Occipital lobe (tissue), 2 donors: ENCODE measurements around the gene ADGRD2. TPM values are rescaled to one million over a fixed set of nuclear protein-coding genes. Genes with fewer than 3 reads are reported as not detected.

Source experiments
- DNase-seq: peaks from one replicate; lab custom pipeline; 2025; lab: John Stamatoyannopoulos, UW
- total RNA-seq: library from RNA; depleted of rRNA; stranded (reverse); fragments of >200 nt; gene quantifications from one replicate; pipeline ENCODE4 v1.2.3, GENCODE V29; 2014

The ADGRD2 gene
- total RNA-seq, 1 donor from 2014 or later, result not detected

DNA sequence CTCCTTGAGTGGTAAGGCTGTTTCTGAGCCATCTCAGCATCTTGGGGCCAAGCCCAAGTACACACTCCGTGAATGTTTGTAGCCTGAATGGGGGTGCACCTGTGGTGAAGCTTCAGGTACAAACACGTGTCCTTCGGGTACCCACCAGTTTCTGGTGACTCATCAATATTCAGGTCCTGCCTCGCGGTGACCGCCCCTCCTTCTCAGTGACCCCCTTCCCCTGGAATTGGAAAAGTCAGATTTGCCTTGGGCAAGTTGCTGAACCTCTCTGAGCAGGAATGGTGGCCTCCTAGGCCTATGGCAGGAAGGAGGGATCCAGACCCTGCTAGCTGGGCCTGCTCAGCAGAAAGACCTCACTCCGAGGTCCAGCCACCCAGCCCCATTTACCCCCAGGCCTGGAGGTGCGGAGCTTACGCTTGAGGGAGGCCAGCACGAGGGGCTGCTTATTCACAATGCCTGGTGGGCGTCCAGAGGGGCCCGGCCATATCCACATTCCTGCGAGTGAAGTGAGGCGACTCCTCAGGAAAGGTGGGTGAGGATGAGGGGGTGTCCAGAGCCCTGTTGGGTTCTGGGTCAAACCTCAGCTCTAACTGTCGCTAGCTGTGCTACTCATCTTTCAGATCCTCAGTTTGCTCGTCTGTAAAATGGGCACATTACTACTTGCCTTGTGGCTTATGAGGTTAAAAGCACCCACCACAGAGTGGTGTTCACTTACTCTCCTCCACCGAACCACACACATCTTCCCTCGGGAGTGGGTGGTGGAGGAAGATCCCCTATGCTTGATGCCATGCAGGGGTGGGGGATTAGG lies 7.0 kb downstream of the ADGRD2 start:
- no peak for DNase-seq

DNA sequence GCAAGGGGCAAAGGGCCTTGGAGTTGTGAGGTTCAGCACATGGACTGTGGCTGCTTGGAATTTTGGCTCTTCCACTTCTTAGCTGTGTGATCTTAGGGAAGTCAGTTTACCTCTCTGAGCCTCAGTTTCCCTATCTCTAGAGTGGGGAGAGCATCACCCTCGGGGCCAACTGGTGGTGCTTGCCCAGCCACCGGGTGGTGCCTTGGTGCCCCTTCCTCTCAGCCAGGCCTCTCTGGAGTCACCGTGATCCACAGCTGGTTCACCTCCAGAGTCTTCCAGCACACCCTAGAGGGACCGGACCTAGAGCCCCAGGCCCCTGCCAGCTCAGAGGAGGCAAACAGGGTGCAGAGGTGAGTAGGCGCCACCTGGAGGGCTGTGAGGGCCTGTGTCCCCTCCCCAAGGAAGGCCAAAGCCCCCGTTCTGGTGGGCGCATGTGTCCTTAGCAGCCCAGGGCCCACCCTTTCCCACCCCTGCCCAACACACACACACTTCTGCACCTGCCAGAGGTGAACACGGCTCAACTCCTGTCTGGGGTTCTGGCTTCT lies 7.7 kb downstream of the ADGRD2 start:
- DNase-seq, result no peak

GRCh38 chr9:124458441-124458840 lies 8.2 kb downstream of the ADGRD2 start:
- no peak for DNase-seq

- no peak for DNase-seq
These were observed 12.5 kb downstream of the ADGRD2 start for GRCh38 chr9:124462739-124463138.

DNA sequence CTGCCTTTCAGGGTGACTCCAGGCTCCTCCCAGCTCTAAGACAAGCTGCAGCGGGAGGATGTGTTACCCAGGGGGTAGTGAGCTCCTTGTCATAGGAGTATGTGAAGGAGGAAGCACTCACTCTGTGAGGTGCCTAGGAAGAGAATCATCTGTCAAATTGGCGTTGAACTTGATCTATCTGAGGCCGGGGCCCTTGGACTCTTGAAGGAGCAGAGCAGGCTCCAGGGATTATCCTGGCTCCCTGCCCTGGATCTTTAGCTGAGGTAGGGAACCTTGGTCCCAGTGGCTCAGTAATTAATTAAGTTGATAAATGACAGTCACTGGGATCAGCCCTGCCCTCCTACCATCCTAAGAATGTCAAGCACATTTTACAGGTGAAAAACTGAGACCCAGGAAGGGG lies 15.5 kb downstream of the ADGRD2 start:
- no peak for DNase-seq

DNA sequence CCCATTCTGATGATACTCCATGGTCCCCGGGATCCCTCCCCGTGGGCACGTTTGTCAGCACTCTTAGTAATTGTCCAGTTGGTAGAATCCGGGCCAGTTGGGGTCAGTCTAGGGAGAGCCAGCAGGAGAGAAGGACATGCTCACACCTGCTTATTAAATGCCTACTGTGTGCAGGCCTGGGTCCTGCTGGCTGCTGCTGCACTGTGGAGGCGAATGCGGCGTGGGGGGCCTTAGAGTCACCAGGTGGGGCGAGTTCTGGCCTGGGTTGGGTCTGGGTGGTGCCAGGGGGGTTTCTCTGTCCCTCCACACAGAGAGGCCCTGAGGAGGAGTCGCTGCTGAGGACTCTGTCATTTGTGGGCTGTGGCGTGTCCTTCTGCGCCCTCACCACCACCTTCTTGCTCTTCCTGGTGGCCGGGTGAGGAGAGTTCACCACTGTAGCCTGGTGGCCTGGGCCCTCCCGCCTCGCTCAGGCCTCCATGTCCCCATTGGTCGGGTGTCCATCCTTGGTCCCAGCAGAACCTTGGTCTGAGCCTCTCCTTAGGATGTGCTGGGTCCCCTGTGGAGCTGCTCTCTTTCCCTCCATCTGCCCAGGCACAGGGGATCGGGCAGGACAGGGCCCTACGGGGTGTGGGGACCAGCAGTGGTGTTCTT lies 17.3 kb downstream of the ADGRD2 start:
- no peak for DNase-seq

DNA sequence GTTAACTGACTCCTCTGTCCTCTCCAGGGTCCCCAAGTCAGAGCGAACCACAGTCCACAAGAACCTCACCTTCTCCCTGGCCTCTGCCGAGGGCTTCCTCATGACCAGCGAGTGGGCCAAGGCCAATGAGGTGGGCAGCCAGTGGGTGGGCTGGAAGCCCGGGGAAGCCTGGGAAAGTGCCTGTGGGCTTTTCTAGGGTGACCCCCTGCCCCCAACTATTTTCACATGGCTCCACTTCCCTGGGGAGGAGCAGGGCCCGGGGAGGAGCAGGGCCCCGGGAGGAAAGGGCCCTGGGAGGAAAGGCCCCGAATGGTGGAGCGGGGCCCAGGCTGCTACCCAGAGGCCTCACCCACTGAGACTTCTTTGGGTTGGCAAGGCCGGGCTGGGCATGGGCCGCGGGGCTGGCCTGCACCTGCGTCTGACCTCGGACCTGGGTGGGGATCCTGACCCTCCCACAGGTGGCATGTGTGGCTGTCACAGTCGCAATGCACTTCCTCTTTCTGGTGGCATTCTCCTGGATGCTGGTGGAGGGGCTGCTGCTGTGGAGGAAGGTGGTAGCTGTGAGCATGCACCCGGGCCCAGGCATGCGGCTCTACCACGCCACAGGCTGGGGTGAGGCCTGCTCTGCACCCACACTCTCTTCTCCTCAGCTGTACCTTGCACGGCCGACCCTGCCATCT lies 17.9 kb downstream of the ADGRD2 start:
- DNase-seq, result no peak

- no peak for DNase-seq
These were observed 19.0 kb downstream of the ADGRD2 start for GRCh38 chr9:124469011-124469832.

- DNase-seq, result no peak
These were observed 20.1 kb downstream of the ADGRD2 start for GRCh38 chr9:124470306-124470705.

GRCh38 chr9:124470726-124471125 lies 20.5 kb downstream of the ADGRD2 start:
- no peak for DNase-seq

GRCh38 chr9:124471761-124472160 lies 21.5 kb downstream of the ADGRD2 start:
- DNase-seq, result no peak

GRCh38 chr9:124472770-124473169 lies 22.5 kb downstream of the ADGRD2 start:
- DNase-seq, result no peak

DNA sequence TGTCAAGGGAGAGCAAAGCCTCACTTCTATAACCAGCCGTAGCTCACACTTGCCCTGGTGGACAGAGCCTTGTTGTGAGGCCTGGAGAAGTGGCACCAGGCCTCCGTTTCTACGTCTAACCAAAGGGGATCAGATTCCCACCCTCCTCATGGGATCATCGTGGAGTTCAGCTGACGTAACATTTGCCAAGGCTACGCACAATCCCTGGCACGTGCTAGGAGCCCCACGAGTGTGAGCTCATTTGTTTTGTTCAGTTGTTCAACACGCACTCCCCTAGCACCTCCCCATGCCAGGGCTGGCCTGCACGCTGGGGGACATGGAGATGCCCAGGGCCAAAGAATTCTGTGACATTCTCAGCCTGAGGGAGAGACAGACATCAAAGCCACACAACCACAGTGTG lies 23.1 kb downstream of the ADGRD2 start:
- DNase-seq, result no peak

GRCh38 chr9:124474151-124474550 lies 23.9 kb downstream of the ADGRD2 start:
- no peak for DNase-seq

DNA sequence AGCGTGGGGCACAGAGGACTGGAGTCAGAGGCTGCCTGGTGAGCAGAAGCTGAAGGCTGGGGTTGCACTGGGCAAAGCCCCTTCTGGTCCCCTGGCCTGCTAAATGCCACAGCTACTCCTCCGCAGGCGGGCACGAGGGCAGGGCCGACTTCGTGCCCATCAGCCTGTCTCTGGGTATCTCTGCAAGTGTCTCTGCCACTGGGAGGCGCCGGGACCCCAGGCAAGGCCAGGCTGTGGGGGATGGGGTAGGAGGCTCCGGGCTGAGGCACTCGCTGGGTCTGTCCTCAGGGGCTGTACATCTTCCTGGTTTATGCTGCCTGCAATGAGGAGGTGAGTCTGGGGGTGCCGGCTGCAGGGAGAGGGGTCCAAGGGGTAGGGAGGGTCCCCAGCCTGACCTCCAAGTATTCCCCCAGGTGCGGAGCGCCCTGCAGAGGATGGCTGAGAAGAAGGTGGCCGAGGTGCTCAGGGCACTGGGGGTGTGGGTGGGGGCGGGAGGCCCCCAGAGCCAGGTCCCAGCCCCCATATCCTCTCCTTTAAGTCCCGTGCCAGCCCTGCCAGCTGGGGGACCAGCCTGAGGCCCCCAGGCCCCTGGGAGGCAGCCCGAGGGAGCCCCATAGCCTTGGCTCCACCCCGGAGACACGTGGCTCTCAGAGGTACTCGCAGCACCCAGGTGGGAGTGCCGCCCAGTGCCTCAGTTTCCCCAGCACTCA lies 25.1 kb downstream of the ADGRD2 start:
- no peak for DNase-seq

- DNase-seq, result no peak
These were observed 25.8 kb downstream of the ADGRD2 start for GRCh38 chr9:124475868-124476690.

- no peak for DNase-seq
These were observed 27.0 kb downstream of the ADGRD2 start for GRCh38 chr9:124477211-124477647.

- no peak for DNase-seq
These were observed 27.5 kb downstream of the ADGRD2 start for GRCh38 chr9:124477648-124478285.

DNA sequence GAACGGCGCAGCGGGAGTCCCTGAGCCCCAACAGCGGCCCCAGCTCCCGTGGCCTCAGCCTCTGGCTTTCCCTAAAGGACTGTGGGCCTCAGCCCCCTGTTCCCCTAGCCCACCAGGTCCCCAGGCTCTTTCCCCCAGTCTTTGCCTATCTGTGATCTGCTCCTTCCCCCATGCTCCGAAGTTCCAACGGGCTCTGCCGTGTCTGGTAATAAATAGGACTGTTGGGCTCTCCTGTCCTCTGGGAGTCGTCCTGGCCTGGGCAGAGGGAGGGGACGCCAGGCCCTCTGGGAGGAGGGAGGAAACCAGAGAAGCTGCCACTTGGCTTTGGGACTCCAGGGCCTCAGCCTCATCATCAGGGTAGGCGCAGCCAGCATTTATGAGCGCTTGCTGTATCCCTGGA lies 28.1 kb downstream of the ADGRD2 start:
- DNase-seq, result no peak
